Astrocyte of the spinal cord (primary cell): ENCODE results near the gene SPATA31C1.
"Not testable (repeated sequence)": the region's sequence is repeated elsewhere in the genome, so short reads cannot be mapped to it uniquely, and the experiment has no call there.

Experiments used
- DNase-seq: peaks from one replicate; pipeline ENCODE4 v3.0.0; 2011; ENCODE audit warnings: low read depth, low spot score
- H3K4me3 ChIP-seq: 2 replicates; pipeline ENCODE4 v1.5.1; 2011; ENCODE audit warnings: low read depth, mild to moderate bottlenecking, low read length, moderate library complexity
- CTCF ChIP-seq: IDR thresholded peaks from 2 replicates; pipeline ENCODE4 v1.5.1; 2012; ENCODE audit warnings: low read depth, mild to moderate bottlenecking, low read length, inconsistent platforms
- in situ Hi-C: cut with HindIII; loops from 2 replicates; pipeline ENCODE4 v1.10.0; 2017; ENCODE audit warnings: low sequenced_read_pairs

Gene SPATA31C1

GRCh38 chr9:87910821-87911220 is 6.9 kb upstream of the SPATA31C1 start:
- DNase-seq = no peak
- no peak for TF ChIP-seq CTCF
- no peak overlapping the region for H3K4me3 ChIP-seq
- in situ Hi-C loops = no loop called here

- in situ Hi-C loops, H3K4me3 ChIP-seq, DNase-seq: not testable (repeated sequence)
These were observed 1.3 kb downstream of the SPATA31C1 start for GRCh38 chr9:87919013-87919412.

GRCh38 chr9:87921561-87921960 is 3.8 kb downstream of the SPATA31C1 start:
- in situ Hi-C loops, DNase-seq, H3K4me3 ChIP-seq: not testable (repeated sequence)

GRCh38 chr9:87923012-87923411 is 5.2 kb downstream of the SPATA31C1 start:
- H3K4me3 ChIP-seq, DNase-seq, in situ Hi-C loops: not testable (repeated sequence)

GRCh38 chr9:87924851-87925250 is 7.1 kb downstream of the SPATA31C1 start:
- in situ Hi-C loops, H3K4me3 ChIP-seq, DNase-seq: not testable (repeated sequence)

- H3K4me3 ChIP-seq, DNase-seq, in situ Hi-C loops: not testable (repeated sequence)
These were observed 11.4 kb downstream of the SPATA31C1 start for GRCh38 chr9:87929152-87929551.

- in situ Hi-C loops, H3K4me3 ChIP-seq, DNase-seq: not testable (repeated sequence)
These were observed 16.7 kb downstream of the SPATA31C1 start for GRCh38 chr9:87934444-87934843.

- H3K4me3 ChIP-seq, DNase-seq: not testable (repeated sequence)
These were observed 19.6 kb downstream of the SPATA31C1 start for GRCh38 chr9:87937352-87937751.

GRCh38 chr9:87937918-87938317 is 20.2 kb downstream of the SPATA31C1 start:
- DNase-seq, H3K4me3 ChIP-seq, in situ Hi-C loops: not testable (repeated sequence)

More at GRCh38 chr9:87937352-87937751, 19.6 kb downstream of the SPATA31C1 start:
- in situ Hi-C loops = not testable (repeated sequence)

- H3K4me3 ChIP-seq, DNase-seq, in situ Hi-C loops: not testable (repeated sequence)
These were observed 20.6 kb downstream of the SPATA31C1 start for GRCh38 chr9:87938336-87938735.

GRCh38 chr9:87939096-87939495 is 21.3 kb downstream of the SPATA31C1 start:
- DNase-seq, in situ Hi-C loops, H3K4me3 ChIP-seq: not testable (repeated sequence)

GRCh38 chr9:87944096-87944495 is 26.3 kb downstream of the SPATA31C1 start:
- TF ChIP-seq CTCF = no peak
- in situ Hi-C loops = no loop called here
- no peak overlapping the region for H3K4me3 ChIP-seq
- DNase-seq = no peak
